CD14-positive monocyte (primary cell): ENCODE results near the gene ERICH4. TPM values are rescaled to one million over a fixed set of nuclear protein-coding genes. Genes with fewer than 3 reads are reported as not detected.
A peak's percentile ranks its signal among the peaks of the same experiment; 100 is the strongest.

Source experiments
- DNase-seq, 3 donors: peaks; one replicate each; pipeline ENCODE4 v3.0.0-alpha.2; 2011 to 2022
- H2AFZ ChIP-seq: 2 replicates; pipeline ENCODE4 v1.6.0; 2012; ENCODE audit warnings: mild to moderate bottlenecking, low read depth, low read length, inconsistent platforms; ENCODE audit not compliant: insufficient read depth, poor library complexity, severe bottlenecking
- H3K27ac ChIP-seq, 2 donors: 1 replicate in 1 of 2; 2 replicates in 1 of 2; pipeline ENCODE4 v1.5.1; 2012 to 2013; ENCODE audit warnings: low read length in 2 of 2, control low read depth in 1 of 2, inconsistent platforms in 1 of 2, low read depth in 1 of 2, mild to moderate bottlenecking in 1 of 2
- H3K27me3 ChIP-seq, 2 donors: one replicate each; pipeline versions ENCODE4 v1.6.0 to v1.6.1; 2011 to 2013; ENCODE audit warnings: low read length in 2 of 2; ENCODE audit not compliant: control insufficient read depth in 2 of 2, insufficient read depth in 2 of 2
- H3K36me3 ChIP-seq, 2 donors: replicated peaks in 1 of 2; 1 replicate in 1 of 2; 2 replicates in 1 of 2; pipeline versions ENCODE4 v1.5.1 to v1.6.1; 2012 to 2013; ENCODE audit warnings: low read length in 2 of 2, control low read depth in 1 of 2, inconsistent platforms in 1 of 2, mild to moderate bottlenecking in 1 of 2; ENCODE audit not compliant: insufficient read depth in 2 of 2, control insufficient read depth in 1 of 2
- H3K4me1 ChIP-seq, 2 donors: 1 replicate in 1 of 2; 2 replicates in 1 of 2; pipeline versions ENCODE4 v1.5.1 to v1.6.1; 2012 to 2013; ENCODE audit warnings: low read length in 2 of 2, control low read depth in 1 of 2, inconsistent platforms in 1 of 2, mild to moderate bottlenecking in 1 of 2, moderate library complexity in 1 of 2; ENCODE audit not compliant: insufficient read depth in 2 of 2, control insufficient read depth in 1 of 2
- H3K4me2 ChIP-seq: replicated peaks from 2 replicates; pipeline ENCODE3; 2012; ENCODE audit warnings: low read length, moderate library complexity, mild to moderate bottlenecking; ENCODE audit not compliant: poor library complexity, severe bottlenecking; ENCODE audit errors: extremely low read depth
- H3K4me3 ChIP-seq, 3 experiments: fragments of 200-600 bp in 1 of 3; sonication (generic) in 1 of 3; replicated peaks in 1 of 3; 1 replicate in 2 of 3; 2 replicates in 1 of 3; pipeline ENCODE4 v1.5.1; 2011 to 2013; ENCODE audit warnings: low read length in 3 of 3, mild to moderate bottlenecking in 3 of 3, control low read depth in 2 of 3, low read depth in 2 of 3, inconsistent platforms in 1 of 3, moderate library complexity in 1 of 3
- H3K79me2 ChIP-seq: 2 replicates; pipeline ENCODE4 v1.6.0; 2012; ENCODE audit warnings: mild to moderate bottlenecking, control low read depth, inconsistent platforms, low read length, moderate library complexity; ENCODE audit not compliant: insufficient read depth
- H3K9ac ChIP-seq: 2 replicates; pipeline ENCODE4 v1.6.0; 2017; ENCODE audit warnings: low read length, mild to moderate bottlenecking; ENCODE audit not compliant: insufficient read depth, poor library complexity, severe bottlenecking
- H3K9me3 ChIP-seq, 2 donors: replicated peaks in 1 of 2; 1 replicate in 1 of 2; 2 replicates in 1 of 2; pipeline versions ENCODE4 v1.5.1 to v1.6.1; 2012 to 2013; ENCODE audit warnings: low read length in 2 of 2, control low read depth in 1 of 2; ENCODE audit not compliant: control insufficient read depth in 1 of 2, insufficient read depth in 1 of 2
- H4K20me1 ChIP-seq: 2 replicates; pipeline ENCODE4 v1.6.0; 2012; ENCODE audit warnings: mild to moderate bottlenecking, low read length, control low read depth, moderate library complexity; ENCODE audit not compliant: insufficient read depth
- H3K27ac Mint-ChIP-seq, 7 donors: one replicate each; pipeline ENCODE4 v1.8.0; 2020; ENCODE audit warnings: mild to moderate bottlenecking in 7 of 7, mixed read lengths in 7 of 7, moderate library complexity in 6 of 7, inconsistent platforms in 2 of 7
- H3K27me3 Mint-ChIP-seq, 3 donors: one replicate each; pipeline ENCODE4 v1.8.0; 2021 to 2022; ENCODE audit warnings: low read depth in 3 of 3, mild to moderate bottlenecking in 3 of 3, mixed read lengths in 3 of 3, moderate library complexity in 3 of 3, inconsistent platforms in 1 of 3
- H3K36me3 Mint-ChIP-seq, 2 donors: one replicate each; pipeline ENCODE4 v1.8.0; 2020; ENCODE audit warnings: mixed read lengths in 2 of 2, inconsistent platforms in 1 of 2, mild to moderate bottlenecking in 1 of 2
- H3K4me1 Mint-ChIP-seq: one replicate; pipeline ENCODE4 v1.8.0; 2020; ENCODE audit warnings: mild to moderate bottlenecking, mixed read lengths
- H3K4me3 Mint-ChIP-seq, 2 donors: one replicate each; pipeline ENCODE4 v1.8.0; 2020; ENCODE audit warnings: mild to moderate bottlenecking in 2 of 2, mixed read lengths in 2 of 2, moderate library complexity in 1 of 2
- H3K9me3 Mint-ChIP-seq, 7 donors: one replicate each; pipeline ENCODE4 v1.8.0; 2020 to 2022; ENCODE audit warnings: mixed read lengths in 7 of 7, mild to moderate bottlenecking in 6 of 7, moderate library complexity in 6 of 7, inconsistent platforms in 2 of 7
- CTCF ChIP-seq: fragments of 200-600 bp; IDR thresholded peaks from one replicate; pipeline ENCODE4 v1.8.0; 2022; ENCODE audit warnings: antibody characterized with exemption, mild to moderate bottlenecking
- WGBS: methylation state at CpG from one replicate; pipeline ENCODE4 v1.1.5; 2013; ENCODE audit warnings: missing lambda C conversion rate; ENCODE audit not compliant: insufficient coverage; 5-methylcytosine and 5-hydroxymethylcytosine counted together
- intact Hi-C, 2 donors: fragments of 100-400 bp; cut with micrococcal nuclease; formaldehyde crosslinking; loops; one replicate each; pipeline versions ENCODE4 v1.15.0 to v1.15.1; 2023
- polyA plus RNA-seq, 3 donors: library from polyadenylated mRNA; depleted of rRNA in 1 of 3; unstranded in 2 of 3; stranded (reverse) in 1 of 3; fragments of 300-500 nt in 2 of 3; fragments of >200 nt in 1 of 3; fragmentation: Illumina TruSeq in 2 of 3; gene quantifications; 1 replicate in 2 of 3; 2 replicates in 1 of 3; pipeline ENCODE4 v1.2.3, GENCODE V29; 2012 to 2021

ERICH4 gene
- polyA plus RNA-seq, 3 donors, result 0.09 TPM; not detected in 2

- no peak overlapping the region for H3K27ac ChIP-seq
- intact Hi-C loops, result no loop called here
- peaks cover 8 to 22% (median 16%) of the 10 kb centered on the region in 3 donors for H3K27me3 Mint-ChIP-seq
Measured at GRCh38 chr19:41476583-41476982, 33.6 kb downstream of the ERICH4 start.

GRCh38 chr19:41478171-41478570, 35.2 kb downstream of the ERICH4 start:
- H3K4me1 ChIP-seq, result no peaks in the 10 kb centered on the region
- H3K27me3 ChIP-seq, result peaks cover 3 to 5% of the 10 kb centered on the region in 2 donors
- WGBS, result 88% methylated on average over 6 of the region's 8 CpGs
- H3K4me3 ChIP-seq, result no peak overlapping the region
- H3K27ac ChIP-seq, result no peak overlapping the region
- intact Hi-C loops, result no loop called here
- H3K4me1 Mint-ChIP-seq, result peaks cover 3% of the 10 kb centered on the region
- DNase-seq, result no peak
- H3K79me2 ChIP-seq, result no peaks in the 10 kb centered on the region
- no peak for TF ChIP-seq CTCF
- no peak overlapping the region for H3K9ac ChIP-seq
- H3K9me3 ChIP-seq, result peaks cover 0 to 5% of the 10 kb centered on the region in 2 donors
- H3K4me2 ChIP-seq, result no peak overlapping the region
- H3K9me3 Mint-ChIP-seq, result peaks cover 0 to 8% (median under 1%) of the 10 kb centered on the region in 7 donors
- H3K4me3 Mint-ChIP-seq, result peak overlapping the region in 1 of 2 donors; percentile 4
- H4K20me1 ChIP-seq, result no peaks in the 10 kb centered on the region
- no peaks in the 10 kb centered on the region for H3K36me3 Mint-ChIP-seq
- peaks cover 10 to 22% (median 16%) of the 10 kb centered on the region in 3 donors for H3K27me3 Mint-ChIP-seq
- no peak overlapping the region for H2AFZ ChIP-seq
- H3K36me3 ChIP-seq, result no peaks in the 10 kb centered on the region
- no peak overlapping the region for H3K27ac Mint-ChIP-seq

More at GRCh38 chr19:41476583-41476982, 33.6 kb downstream of the ERICH4 start:
- Histone ChIP-seq H3K4me3 (no peak overlapping the region), H3K36me3 (no peaks in the 10 kb centered on the region), H4K20me1 (no peaks in the 10 kb centered on the region), H2AFZ (no peak overlapping the region), H3K79me2 (no peaks in the 10 kb centered on the region), H3K27me3 (peaks cover 11 to 15% of the 10 kb centered on the region in 2 donors), H3K4me1 (no peaks in the 10 kb centered on the region), H3K9ac (no peak overlapping the region), H3K9me3 (peaks cover 0 to 6% of the 10 kb centered on the region in 2 donors), H3K4me2 (no peak overlapping the region)
- no peak for DNase-seq
- TF ChIP-seq CTCF, result no peak
- Mint-ChIP-seq H3K27ac (no peak overlapping the region), H3K36me3 (no peaks in the 10 kb centered on the region), H3K4me1 (peaks cover 3% of the 10 kb centered on the region), H3K4me3 (no peak overlapping the region), H3K9me3 (peaks cover 0 to 14% (median 6%) of the 10 kb centered on the region in 7 donors)
